SU-DHL-6 (cell line): Measurements from ENCODE around the gene NOTCH2.
"Not testable (repeated sequence)": the region's sequence is repeated elsewhere in the genome, so short reads cannot be mapped to it uniquely, and the experiment has no call there.

Source experiments
- EZH2phosphoT487 ChIP-seq: fragments of 200-600 bp; sonication (generic), shearing (Covaris generic); conservative IDR thresholded peaks from 2 replicates; pipeline ENCODE4 v1.6.1; 2018; ENCODE audit warnings: mild to moderate bottlenecking, antibody characterized with exemption, low read length, moderate library complexity, mixed read lengths
- TF ChIP-seq, protein P1 (sequence below): fragments of 200-600 bp; sonication (generic); IDR thresholded peaks from one replicate; pipeline ENCODE4 v1.5.1; 2017; ENCODE audit warnings: antibody characterized with exemption, mild to moderate bottlenecking, low read length, moderate library complexity; ENCODE audit not compliant: insufficient read depth, poor library complexity, severe bottlenecking

DNA sequence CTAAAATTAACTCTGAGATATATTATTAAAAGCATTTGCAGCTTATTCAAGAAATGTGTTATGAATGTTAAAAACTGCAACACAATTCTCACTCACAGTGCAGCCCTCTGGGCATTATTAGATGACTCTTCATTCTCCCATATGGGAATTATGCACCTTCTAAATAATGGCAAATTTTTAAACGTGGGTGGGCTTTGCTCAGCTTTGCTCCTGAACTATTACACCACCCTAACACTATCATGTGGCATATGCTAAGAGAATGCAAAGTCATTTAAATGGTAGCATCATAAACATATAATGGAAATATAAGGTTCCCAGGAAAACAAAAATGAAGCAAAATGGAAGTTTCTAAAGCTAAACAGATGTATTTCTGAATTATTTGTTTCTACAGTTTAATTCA, 61.6 kb downstream of the NOTCH2 start:
- TF ChIP-seq, protein P1, sequence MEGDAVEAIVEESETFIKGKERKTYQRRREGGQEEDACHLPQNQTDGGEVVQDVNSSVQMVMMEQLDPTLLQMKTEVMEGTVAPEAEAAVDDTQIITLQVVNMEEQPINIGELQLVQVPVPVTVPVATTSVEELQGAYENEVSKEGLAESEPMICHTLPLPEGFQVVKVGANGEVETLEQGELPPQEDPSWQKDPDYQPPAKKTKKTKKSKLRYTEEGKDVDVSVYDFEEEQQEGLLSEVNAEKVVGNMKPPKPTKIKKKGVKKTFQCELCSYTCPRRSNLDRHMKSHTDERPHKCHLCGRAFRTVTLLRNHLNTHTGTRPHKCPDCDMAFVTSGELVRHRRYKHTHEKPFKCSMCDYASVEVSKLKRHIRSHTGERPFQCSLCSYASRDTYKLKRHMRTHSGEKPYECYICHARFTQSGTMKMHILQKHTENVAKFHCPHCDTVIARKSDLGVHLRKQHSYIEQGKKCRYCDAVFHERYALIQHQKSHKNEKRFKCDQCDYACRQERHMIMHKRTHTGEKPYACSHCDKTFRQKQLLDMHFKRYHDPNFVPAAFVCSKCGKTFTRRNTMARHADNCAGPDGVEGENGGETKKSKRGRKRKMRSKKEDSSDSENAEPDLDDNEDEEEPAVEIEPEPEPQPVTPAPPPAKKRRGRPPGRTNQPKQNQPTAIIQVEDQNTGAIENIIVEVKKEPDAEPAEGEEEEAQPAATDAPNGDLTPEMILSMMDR, result not testable (repeated sequence)
- not testable (repeated sequence) for TF ChIP-seq EZH2phosphoT487
